Activated CD4-positive, CD25-positive, alpha-beta regulatory T cell treated with anti-CD3 and anti-CD28 coated beads, Interleukin-2, amount 50 U/mL, for 24 hours (primary cell): ENCODE data around the gene BACE2.

Experiments used
- ATAC-seq, 2 donors: fragments of 150-1000 bp; cut with Tn5 transposase; one replicate each; pipeline ENCODE4 v1.10.0; 2021; ENCODE audit warnings: mild to moderate bottlenecking in 1 of 2, moderate library complexity in 1 of 2

Gene BACE2

DNA sequence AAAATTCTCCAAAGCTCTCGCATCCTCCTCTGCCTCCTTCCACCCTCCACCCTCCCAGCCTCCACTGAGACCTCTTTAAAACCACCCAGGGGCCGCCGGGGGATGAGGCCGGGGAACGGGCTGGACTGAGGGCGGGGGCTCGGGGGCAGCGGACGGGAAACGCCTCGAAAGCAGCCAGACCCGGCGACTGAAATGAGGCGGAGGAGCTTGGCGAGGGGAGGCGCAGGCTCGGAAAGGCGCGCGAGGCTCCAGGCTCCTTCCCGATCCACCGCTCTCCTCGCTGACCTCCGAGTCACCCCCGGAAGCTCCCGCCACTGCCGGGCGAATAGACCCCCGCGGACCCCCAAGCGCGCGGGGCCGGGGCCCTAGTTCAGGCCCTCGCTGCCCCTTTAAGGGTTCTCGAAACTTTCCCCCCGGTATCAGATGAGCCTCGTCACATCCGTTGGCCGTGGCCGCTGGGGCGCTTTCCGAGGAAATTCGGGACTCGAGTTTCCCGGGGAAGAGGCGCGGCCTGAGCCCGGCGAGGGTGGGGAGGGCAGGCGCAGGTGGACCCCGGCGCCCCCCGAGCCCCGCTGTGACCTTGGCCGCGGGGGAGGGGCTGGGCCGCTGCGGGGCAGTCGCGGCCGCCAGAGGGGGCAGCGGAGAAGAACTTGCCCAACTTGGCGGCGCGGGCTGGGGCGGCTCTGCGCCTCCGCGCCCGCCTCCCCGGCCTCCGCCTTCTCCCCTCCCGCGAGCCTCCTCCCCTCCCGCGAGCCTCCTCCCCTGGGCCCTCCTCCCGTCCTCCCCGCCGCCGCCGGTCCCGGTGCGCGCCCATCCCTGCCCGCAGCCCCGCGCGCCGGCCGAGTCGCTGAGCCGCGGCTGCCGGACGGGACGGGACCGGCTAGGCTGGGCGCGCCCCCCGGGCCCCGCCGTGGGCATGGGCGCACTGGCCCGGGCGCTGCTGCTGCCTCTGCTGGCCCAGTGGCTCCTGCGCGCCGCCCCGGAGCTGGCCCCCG lies at the start of gene BACE2:
BACE2 (plus strand) TSS at position 813 of the 995 bp plus-strand sequence; CDS start at position 917, 104 bp downstream.
- ATAC-seq, result peak; percentile 63 to 69

DNA sequence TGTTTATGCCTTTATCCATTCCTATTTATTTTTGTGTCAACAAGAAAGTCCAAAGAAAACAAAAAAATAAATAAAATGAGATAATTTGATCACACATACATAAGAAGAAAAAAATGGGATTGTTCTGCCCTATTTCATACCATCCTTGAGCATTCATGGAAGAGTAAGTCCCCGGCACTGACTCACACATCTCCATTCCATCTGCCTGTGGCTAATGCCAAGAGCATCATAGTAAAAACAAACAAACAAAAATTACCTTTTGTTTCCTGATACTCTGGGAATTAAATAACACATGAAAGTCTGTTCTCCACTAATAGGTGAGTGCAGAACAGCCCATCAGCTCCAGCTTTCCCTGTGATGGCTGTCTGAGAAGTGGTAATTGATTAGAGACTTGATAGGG lies 48.1 kb upstream of the BACE2 start:
- ATAC-seq, result no peak

DNA sequence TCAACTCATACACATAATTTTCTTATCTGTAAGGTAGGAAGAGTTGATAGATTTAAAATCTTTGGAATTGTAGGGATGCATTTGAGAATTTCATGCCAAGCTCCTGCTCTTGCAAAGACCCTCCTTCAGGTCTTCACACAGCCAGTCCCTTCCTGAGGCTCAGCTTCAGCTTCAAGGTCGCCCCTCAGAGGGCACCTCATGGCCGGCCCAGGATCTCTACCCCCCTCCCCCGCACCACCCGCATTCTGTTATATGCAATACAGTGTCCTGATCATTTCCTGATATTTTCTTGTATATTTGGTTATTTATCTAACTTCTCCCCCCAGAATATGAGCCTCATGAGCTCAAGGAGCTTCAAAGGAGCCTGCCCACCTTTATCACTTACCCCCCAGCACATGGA lies 47.0 kb upstream of the BACE2 start:
- ATAC-seq, result no peak

DNA sequence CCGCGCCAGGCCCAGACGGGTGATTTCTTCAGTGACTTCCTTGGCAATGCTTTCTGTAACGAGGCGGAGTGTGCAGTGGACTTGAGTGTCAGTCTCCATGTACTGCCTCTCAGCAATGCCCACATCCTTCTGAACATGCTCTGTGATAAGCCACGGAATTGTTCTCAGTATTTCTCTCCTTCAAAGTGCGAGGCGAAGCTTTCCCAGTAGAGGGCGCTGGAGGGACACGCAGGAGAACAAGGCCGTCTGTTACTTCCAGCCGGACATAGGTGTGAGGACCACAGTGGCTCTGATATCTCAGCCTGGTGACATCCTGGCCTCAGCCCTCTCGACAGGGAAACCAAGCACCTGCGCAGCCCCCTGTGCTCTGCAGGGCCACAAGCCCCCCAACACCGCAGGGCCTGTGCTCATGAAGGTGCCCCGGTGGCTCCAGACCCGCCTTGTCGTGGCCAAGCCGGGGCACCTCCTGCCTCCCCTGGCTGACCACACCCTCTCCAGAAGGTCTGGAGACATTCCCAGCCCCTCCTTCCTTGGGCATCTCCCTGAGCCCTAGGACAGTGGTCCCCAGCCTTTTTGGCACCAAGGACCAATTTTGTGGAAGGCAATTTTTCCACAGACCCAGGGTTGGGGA lies 46.1 kb upstream of the BACE2 start:
- ATAC-seq, result peak in 1 of 2 donors; percentile 13

DNA sequence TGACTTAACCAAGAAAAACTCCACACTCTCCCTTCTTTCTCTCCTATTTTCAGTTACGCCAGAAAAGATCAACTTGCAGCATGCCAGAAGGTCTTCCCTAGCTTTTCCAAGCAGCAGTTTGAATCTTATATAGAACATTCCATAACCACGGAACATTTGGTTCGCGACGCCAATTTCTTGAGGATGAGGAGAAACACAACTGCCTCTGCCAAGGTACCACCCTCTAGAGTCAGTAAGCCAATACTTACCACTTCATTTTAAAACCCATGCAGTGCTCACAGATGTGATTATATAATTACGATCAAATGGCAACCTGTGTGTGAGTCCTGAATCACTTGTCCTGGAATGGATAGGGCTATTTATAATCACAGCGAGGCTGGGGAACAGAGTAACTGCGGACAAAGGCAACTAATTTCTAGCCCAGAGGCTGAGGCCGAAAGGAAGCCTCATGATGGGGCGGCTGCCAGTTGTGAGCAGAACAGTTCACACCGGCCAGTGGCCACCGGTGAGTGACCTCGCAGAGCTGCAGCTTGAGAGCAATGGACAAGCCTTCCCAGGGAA lies 43.2 kb upstream of the BACE2 start:
- ATAC-seq, result no peak

DNA sequence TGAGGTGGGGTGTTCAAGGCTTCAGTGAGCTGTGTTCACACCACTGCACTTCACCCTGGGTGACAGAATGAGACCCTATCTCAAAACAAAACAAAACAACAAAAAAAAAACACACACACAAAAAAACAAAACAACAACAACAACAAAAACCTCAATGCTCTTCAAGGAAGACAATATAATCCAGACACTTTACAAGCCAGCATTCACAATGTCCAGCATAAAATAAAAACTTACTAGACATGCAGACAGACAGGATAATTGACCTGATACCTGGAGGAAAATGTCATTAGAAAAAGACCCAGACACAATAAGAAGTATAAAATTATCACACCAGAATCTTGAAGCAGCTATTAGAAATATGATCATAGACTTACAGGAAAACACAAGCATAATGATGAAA lies 39.0 kb upstream of the BACE2 start:
- no peak for ATAC-seq

DNA sequence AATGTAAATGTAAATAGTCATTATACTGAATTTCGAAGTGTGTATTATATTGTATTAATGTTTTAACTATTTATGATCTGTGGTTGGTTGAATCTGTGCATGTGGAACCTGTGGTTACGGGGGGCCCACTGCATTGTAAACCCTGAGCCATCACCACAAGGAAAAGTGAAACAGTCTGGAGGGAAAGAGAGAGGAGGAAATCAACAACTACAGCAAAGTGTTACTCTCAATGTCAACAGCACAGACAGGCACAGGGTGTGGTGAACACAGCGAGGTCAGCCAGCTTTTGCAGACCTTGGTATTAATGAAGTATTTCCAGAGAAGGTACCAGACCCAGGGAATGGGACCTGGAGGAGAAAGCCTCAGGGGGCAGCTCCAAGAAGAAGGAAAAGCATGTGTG lies 37.1 kb upstream of the BACE2 start:
- no peak for ATAC-seq

DNA sequence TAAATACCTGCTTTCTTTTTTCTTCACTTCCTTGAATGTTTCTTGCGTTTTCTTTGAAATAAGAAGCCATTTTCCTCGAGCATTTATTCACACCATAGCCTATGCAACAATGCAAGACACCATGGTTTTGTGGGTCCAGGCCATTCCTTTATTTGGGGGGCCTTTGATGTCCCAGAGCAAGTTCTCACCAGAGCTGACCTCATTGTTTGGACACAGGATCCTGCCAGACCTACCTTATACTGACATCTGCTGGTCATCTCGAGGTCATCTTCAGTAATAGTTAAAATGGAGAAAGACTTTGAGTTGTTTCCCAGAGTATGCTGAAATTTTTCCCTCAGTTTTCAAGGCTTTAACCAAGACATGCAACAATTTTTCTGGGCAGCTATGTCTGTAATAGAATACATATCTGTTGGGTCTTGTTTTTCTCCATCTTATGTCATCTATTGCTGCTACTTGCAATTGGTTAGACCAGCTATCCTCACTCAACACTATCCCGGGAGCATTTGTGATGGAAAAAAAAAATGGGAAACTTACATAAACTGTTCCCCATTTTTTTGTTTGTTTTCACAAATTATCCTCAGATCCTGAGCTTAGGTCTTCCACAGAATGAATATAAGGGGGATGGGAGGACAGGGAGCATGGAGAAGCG lies 34.0 kb upstream of the BACE2 start:
- no peak for ATAC-seq

DNA sequence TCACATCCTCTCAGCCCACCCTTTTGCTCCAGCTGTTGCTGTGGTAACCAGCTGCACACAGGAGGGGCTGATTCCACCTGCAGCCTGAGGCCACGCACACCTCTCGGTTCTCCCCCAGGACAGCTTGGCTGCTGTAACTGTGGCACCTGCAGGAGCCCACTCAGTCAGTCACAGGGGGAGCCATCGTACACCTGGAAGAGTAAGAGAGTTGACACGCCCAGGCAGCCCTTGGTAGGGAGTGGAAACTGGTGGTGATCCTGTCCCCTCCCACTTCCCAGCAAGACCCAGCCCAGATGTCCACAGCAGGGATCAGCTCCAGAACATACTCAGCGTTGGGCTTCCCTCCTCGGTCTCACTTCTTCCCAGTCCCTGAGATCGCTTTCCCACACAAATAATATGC lies 32.2 kb upstream of the BACE2 start:
- ATAC-seq, result no peak

DNA sequence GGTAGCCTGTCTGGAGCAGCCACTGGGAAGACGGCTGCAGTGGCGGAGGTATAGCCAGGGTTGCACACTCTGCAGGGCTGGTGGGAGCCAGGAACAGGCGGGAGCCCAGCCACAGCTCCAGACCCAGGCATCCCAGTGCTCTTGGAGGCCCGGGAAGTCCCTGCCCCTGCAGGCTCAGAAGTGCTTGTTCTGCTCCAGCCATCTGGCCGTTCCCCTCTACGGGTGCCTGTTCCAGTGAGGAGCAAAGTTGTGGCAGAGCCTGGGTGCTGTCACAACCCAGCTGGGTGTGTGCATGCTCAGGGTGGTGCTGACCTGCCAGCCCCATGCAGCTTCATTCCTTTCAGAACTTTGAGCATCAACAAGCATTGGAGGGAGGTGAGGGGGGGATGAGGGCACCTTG lies 31.7 kb upstream of the BACE2 start:
- no peak for ATAC-seq

DNA sequence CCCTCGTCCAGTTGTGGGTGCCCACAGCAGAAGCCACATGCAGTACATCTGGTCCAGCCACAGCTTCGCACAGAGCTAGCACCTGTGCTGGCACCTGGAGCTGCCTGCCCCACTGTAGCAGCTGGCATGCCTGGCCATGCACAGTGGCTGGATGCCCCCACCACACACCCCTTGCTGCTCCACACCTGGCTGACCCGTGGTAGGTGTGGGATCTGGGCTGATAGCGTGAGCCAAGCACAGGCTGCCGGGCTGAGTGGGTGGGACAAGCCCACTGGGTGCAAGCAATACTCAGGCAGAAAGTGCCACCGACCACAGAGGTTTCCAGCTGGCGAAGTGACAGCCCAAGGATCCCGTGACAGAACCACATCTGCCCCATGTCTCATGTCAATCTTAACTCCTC lies 30.6 kb upstream of the BACE2 start:
- ATAC-seq, result no peak

DNA sequence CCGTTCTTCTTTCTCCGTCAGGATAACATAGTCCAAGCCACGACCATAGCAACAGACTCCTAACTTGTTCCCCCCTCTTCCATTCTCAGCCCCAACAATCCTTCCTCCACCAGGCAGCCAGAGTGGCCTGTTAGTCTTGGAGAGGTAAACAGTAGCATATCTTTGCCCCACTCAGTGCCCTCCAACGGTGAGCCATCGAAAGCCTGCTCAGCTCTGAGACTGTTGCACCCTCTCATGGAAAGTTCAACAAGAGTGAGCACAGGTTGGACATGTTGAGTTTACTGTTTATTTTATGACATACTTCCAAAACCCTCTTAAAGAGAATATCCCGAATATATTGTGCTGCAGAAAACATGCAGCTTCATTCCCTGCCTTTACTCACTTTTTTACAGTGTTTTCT lies 30.1 kb upstream of the BACE2 start:
- no peak for ATAC-seq

DNA sequence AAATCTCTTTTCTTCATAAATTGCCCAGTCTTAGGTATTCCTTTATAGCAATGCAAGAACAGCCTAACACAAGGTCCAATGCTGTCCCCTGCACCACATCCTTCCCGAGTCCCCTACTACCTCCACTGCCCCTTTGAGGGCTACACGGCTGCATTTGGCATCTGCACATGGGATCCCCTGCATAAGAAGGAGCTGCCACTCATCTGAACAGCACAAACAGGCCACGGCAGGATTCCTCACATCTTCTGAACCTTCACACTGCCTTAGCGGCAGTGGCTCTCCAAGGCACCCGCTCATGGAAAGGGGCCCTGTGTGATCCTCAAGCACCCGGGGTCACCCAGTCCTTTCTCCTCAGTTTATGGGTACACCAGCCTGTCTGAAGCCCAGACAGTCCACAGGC lies 29.2 kb upstream of the BACE2 start:
- ATAC-seq, result no peak

DNA sequence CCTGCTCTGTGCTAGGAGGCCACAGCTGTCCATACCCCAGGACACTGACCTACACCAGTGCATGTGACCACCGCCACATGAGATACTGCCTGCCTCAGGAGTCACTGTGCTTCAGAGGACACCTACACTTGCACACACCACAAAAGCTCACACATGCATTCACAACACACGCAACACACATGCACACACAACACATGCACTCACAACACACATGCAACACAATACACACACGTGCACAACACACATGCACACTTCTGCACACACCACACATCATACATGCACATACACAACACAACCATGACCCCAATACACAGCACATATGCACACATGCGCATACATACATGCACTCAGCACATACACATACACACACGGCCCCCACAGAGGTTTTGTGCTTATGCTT lies 28.7 kb upstream of the BACE2 start:
- ATAC-seq, result no peak

DNA sequence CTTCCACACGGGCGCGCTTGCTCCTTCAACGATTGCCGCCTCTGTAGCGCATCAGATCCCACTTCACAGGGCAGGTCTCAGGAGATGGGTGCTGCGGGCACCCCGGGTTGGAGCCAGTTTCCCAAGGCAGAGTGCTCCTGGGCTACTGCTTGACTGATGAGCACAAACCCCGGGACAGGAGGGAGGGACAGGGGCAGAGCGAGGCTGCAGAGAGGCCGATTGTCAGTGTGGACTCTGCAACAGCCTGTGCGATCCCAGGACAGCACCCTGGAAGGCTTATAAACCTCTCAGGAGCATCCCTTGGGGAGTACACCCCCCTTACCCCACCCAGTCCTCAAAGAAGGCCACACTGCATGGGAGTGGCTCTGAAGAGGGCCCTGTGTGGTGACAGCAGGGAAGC lies 28.0 kb upstream of the BACE2 start:
- no peak for ATAC-seq

DNA sequence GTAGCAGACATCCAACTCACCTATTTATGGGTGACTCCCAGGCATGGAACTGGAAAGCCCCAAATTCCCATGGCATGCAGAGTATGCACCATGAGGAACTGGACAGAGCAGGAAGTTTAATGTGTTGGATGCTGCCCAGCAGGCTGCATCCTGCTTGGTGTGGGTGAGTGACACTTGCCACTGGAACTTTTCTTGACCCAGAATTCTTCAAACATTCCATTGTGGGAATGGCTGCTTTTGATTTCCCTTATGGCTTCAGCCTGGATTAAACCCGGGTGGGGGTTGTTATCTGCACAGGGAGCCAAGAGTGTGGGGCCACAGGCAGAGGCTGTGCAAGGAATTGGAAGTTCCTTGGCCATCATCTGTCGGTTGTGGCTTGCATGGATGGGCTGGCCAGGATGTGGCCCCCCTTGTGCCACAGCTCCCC lies 26.9 kb upstream of the BACE2 start:
- ATAC-seq, result no peak

DNA sequence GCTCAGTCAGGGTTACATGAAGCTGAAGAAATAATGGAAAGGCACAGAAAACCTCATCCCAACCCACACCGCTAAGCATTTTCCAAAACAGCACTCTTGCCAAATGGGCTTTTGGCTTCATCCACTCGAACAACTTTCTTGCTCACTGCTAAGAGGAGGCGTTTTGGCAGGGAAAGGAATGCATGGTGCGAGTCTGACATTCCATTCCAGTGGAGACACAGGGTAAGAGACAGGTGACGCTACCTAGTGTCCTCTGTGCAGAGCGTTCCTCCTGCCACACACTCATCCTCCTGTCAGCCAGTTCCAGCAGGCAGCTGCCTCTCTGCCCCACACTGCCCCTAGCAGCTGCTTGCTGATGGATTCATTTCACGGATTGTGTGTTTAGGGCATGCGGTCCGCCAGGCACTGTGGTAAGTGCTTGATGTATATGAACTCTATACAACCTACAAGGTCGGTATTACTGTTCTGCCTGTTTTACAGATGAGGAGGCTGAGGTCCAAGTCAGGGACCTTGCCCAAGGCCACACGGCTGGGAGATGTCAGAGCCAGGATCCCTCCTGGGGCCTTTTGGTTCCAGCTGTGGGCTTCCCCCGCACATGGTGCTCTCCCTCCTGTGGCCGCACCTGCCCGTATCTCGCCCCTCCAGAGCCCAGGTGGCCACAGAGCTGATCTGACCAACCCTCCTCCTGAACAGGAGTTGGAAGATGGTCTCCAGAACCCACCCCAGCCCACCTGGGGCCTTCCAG lies 25.7 kb upstream of the BACE2 start:
- ATAC-seq, result no peak

DNA sequence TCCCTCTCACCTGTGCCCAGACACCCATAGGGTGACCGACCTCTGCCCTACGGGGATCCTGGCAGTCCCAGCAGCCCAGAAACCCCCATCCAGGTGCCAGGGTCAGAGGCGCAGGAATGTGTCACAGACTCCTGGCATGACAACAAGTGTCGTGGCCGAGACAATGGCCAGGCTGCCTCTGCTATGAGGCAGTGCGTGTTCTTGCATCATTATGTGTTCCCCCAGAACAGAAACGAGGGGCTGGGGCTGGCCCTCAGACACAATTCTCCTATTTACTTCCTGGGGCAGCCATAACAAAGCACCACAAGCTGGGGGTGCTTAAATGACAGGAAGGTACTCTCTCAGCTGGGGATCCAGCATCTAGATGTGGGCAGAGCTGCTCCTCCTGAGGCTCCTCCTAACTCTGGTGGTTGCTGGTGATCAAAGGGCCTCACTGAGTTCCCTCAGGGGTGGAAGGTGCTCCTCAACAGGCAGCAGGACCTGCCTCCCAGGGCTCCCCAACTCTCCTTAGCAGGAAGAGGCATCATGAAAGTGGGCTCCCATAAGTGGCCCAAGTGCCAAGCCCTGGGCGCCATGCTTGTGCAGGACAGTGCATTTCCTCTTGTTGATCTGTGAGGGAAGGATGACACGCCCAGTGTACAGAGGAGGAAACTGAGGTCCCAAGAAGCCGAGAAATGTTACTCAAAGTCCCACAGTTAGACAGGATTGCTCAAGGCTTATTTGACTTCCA lies 24.2 kb upstream of the BACE2 start:
- no peak for ATAC-seq

DNA sequence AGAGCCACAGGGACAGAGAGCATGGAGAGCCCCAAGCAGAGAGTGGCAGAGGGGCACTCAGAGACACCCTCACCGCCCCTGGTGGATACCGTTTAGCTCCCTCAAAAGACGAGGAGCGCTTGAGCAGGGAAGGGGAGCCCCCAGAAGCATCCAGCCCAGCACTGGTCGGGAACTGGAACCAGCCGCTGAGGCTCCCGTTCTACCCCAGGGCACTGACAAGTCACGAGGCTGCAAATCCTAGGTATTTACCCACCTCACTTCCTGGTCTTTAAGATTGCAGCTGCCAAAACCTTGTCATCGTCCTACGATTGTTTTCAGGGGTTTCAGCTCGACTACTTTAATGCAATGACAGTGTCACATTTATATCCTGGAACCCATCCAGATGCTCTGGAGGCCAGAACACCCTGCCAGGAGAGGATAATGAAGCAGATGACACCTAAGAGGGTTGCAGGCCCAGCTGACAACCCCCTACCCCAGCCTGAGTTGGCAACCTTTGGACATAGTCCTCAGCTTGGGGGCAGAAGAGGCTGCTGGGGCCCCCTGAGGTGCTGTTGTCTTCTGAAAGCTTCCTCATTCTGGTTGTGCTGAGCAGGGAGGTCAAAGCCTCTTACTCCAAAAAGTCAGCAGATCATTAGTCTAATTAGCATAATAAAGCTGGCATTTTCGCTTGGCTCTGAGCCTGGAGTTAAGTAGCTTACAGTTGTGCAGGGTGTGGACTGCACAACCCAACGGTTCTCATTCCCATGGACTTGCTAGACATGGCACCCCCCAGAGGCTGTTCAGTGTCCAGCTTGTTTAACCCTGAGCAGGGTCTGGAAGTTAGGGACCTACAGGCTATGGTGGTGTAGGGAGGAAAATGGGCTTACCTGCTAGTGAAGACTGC lies 20.6 kb upstream of the BACE2 start:
- ATAC-seq, result no peak

DNA sequence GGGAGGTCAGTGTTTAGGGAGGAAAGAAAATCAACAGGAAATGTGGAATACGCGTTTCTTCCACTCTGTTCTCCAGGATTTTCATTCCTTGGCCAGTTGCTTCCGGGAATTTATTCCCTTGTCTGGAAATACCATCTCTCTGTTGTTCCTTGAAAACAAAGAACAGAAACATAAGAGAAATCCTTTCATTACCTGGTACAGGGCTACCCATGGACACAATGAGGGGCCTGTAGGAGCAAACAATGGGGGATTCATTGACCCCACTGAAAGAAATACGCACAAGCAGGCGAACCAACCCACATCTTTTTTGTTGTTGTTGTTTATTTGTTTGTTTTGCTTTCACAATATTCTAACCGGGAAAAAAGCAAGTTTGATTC lies 20.0 kb upstream of the BACE2 start:
- no peak for ATAC-seq

DNA sequence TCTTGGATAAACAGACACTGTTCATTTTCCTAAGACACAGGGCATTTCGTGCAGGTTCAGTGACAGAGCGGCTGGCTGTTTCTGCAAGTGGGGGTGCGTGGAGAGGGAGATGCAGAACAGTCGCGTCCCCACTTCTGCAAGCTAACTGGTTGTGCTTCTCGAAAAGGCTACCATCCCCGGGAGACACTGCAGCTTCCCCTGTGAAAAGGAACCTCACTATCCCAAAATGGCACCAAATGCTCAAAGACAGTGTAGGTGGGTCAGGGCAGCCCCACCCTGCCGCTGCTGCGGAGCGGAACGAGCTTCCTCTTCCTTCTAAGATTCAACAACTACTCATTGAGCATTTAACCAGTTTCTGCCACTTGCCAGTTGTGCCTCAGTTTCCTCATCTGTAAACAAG lies 19.2 kb upstream of the BACE2 start:
- ATAC-seq, result no peak
